ENCODE data around the gene LCN2.

DNA sequence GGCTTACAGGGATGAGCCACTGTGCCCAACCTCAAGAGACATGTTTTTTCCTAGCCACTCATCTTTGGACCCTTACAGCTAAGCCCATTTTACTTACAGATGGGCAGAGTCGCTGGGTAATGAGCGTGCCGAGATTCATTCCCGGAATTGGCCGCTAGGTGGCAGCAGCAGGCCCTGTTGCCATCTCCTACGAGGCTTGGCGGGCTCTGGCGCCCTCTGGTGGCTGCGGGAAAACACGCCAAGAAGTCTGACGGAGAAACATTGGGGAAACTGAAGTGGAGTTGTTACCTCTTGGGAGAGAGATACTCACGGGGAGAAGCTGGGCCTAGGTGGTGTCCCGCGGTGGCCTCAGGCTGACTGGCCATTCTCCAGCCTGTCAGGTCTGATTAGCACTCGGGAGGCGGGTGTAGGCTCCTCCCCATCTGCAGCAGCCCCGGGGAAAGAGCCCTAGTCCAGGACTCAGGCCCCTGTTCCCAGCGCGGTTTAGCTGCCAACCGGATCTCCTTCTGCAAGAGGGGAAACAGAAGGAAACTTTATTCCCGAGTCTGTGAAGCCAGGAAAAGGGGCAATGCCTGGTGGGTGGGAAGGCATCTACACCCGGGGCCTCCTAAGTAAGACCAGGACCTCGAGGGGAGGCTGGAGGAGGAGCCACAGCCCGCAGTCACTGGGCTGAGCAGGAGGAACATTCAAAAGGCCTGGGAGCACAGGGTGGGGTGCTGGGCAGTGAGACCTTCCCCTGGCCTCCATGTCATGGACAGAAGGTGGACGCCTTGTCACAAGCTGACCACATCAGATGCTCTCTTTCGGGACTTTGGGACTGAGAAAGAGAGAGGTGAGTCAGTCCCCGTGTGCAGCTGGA lies 31.4 kb upstream of the LCN2 start:
- TF ChIP-seq TEAD4 (IDR thresholded peaks at IDR 0.05; ENCODE audit: low read length) (peak; percentile 39; the same call in 1 of the 2 replicates), TEAD4 (CRISPR knock-in tag; IDR thresholded peaks at IDR 0.05; ENCODE audit: borderline replicate concordance) (no peak), MXD1 (CRISPR knock-in tag; IDR thresholded peaks at IDR 0.05; ENCODE audit: borderline replicate concordance, poor library complexity, severe bottlenecking) (no peak), E4F1 (CRISPR knock-in tag; IDR thresholded peaks at IDR 0.05; ENCODE audit: borderline replicate concordance) (no peak), FOXA1 (IDR thresholded peaks at IDR 0.05; ENCODE audit: borderline replicate concordance) (no peak), ZNF24 (IDR thresholded peaks at IDR 0.05) (peak; percentile 27; the same call in 1 of the 2 replicates), ZNF584 (CRISPR knock-in tag; IDR thresholded peaks at IDR 0.05; ENCODE audit: low read depth) (no peak)
- TF ChIP-seq, protein P1, sequence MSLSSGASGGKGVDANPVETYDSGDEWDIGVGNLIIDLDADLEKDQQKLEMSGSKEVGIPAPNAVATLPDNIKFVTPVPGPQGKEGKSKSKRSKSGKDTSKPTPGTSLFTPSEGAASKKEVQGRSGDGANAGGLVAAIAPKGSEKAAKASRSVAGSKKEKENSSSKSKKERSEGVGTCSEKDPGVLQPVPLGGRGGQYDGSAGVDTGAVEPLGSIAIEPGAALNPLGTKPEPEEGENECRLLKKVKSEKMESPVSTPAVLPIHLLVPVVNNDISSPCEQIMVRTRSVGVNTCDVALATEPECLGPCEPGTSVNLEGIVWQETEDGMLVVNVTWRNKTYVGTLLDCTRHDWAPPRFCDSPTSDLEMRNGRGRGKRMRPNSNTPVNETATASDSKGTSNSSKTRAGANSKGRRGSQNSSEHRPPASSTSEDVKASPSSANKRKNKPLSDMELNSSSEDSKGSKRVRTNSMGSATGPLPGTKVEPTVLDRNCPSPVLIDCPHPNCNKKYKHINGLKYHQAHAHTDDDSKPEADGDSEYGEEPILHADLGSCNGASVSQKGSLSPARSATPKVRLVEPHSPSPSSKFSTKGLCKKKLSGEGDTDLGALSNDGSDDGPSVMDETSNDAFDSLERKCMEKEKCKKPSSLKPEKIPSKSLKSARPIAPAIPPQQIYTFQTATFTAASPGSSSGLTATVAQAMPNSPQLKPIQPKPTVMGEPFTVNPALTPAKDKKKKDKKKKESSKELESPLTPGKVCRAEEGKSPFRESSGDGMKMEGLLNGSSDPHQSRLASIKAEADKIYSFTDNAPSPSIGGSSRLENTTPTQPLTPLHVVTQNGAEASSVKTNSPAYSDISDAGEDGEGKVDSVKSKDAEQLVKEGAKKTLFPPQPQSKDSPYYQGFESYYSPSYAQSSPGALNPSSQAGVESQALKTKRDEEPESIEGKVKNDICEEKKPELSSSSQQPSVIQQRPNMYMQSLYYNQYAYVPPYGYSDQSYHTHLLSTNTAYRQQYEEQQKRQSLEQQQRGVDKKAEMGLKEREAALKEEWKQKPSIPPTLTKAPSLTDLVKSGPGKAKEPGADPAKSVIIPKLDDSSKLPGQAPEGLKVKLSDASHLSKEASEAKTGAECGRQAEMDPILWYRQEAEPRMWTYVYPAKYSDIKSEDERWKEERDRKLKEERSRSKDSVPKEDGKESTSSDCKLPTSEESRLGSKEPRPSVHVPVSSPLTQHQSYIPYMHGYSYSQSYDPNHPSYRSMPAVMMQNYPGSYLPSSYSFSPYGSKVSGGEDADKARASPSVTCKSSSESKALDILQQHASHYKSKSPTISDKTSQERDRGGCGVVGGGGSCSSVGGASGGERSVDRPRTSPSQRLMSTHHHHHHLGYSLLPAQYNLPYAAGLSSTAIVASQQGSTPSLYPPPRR (CRISPR knock-in tag; IDR thresholded peaks at IDR 0.05; ENCODE audit: borderline replicate concordance): 0 out of 2 replicates have a peak, but pooled peaks have one; percentile 46
- TF ChIP-seq, protein P2, sequence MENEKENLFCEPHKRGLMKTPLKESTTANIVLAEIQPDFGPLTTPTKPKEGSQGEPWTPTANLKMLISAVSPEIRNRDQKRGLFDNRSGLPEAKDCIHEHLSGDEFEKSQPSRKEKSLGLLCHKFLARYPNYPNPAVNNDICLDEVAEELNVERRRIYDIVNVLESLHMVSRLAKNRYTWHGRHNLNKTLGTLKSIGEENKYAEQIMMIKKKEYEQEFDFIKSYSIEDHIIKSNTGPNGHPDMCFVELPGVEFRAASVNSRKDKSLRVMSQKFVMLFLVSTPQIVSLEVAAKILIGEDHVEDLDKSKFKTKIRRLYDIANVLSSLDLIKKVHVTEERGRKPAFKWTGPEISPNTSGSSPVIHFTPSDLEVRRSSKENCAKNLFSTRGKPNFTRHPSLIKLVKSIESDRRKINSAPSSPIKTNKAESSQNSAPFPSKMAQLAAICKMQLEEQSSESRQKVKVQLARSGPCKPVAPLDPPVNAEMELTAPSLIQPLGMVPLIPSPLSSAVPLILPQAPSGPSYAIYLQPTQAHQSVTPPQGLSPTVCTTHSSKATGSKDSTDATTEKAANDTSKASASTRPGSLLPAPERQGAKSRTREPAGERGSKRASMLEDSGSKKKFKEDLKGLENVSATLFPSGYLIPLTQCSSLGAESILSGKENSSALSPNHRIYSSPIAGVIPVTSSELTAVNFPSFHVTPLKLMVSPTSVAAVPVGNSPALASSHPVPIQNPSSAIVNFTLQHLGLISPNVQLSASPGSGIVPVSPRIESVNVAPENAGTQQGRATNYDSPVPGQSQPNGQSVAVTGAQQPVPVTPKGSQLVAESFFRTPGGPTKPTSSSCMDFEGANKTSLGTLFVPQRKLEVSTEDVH (IDR thresholded peaks at IDR 0.05; ENCODE audit: low read depth, partially characterized antibody): peak; percentile 69
